K562 (cell line): ENCODE measurements around the gene FITM1. TPM values are rescaled to one million over a fixed set of nuclear protein-coding genes. Genes with fewer than 3 reads are reported as not detected.

ENCODE experiments used
- COPS2 ChIP-seq: fragments of 450-650 bp; conservative IDR thresholded peaks from 2 replicates; pipeline ENCODE4 v1.6.1; 2016; ENCODE audit warnings: mild to moderate bottlenecking, moderate library complexity
- L3MBTL2 ChIP-seq: fragments of 450-650 bp; IDR thresholded peaks from 2 replicates; pipeline ENCODE4 v1.6.1; 2016; ENCODE audit warnings: mild to moderate bottlenecking, moderate library complexity
- MTA3 ChIP-seq: fragments of 450-650 bp; formaldehyde crosslinking; IDR thresholded peaks from 2 replicates; pipeline ENCODE4 v1.6.1; 2017; ENCODE audit warnings: mild to moderate bottlenecking, borderline replicate concordance
- MTF1 ChIP-seq: fragments of 250-450 bp; sonication (Bioruptor Pico); IDR thresholded peaks from 2 replicates; pipeline ENCODE4 v1.9.0; 2021; ENCODE audit warnings: moderate library complexity, mild to moderate bottlenecking, inconsistent platforms, borderline replicate concordance
- REST ChIP-seq, 2 experiments: fragments of 450-650 bp; formaldehyde crosslinking in 1 of 2; IDR thresholded peaks; 2 replicates each; pipeline versions ENCODE4 v1.4.0 to v1.6.1; 2014 to 2020; ENCODE audit warnings: mild to moderate bottlenecking in 2 of 2, borderline replicate concordance in 1 of 2, low read depth in 1 of 2
- RFX5 ChIP-seq: IDR thresholded peaks from 2 replicates; pipeline ENCODE4 v1.6.1; 2011; ENCODE audit warnings: low read depth, mild to moderate bottlenecking, improper control_type of control experiment, low read length
- SNRNP70 ChIP-seq: fragments of 200-400 bp; formaldehyde crosslinking; optimal IDR thresholded peaks from 2 replicates; pipeline ENCODE3; 2017; ENCODE audit warnings: low read depth, low read length
- TFAP4 ChIP-seq: sonication (generic); formaldehyde crosslinking; IDR thresholded peaks from 2 replicates; pipeline ENCODE4 v1.8.0; 2022; ENCODE audit warnings: missing genetic modification reagents, mild to moderate bottlenecking, moderate library complexity, borderline replicate concordance
- ZNF511 ChIP-seq: sonication (generic); formaldehyde crosslinking; IDR thresholded peaks from 2 replicates; pipeline ENCODE4 v1.8.0; 2022; ENCODE audit warnings: mild to moderate bottlenecking, missing genetic modification reagents
- ZSCAN29 ChIP-seq: fragments of 450-650 bp; IDR thresholded peaks from 2 replicates; pipeline ENCODE4 v1.6.1; 2017
- ZZZ3 ChIP-seq: fragments of 450-650 bp; IDR thresholded peaks from 2 replicates; pipeline ENCODE4 v1.6.1; 2016; ENCODE audit warnings: antibody characterized with exemption, mild to moderate bottlenecking, moderate library complexity
- polyA plus RNA-seq, 8 experiments: library from polyadenylated mRNA; depleted of rRNA in 4 of 8; stranded (reverse) in 5 of 8; unstranded in 3 of 8; fragments of >200 nt; fragmentation: Nextera tagmentation in 2 of 8; fragmentation: Illumina TruSeq in 1 of 8; extraction: Ambion mirVana in 2 of 8; extraction: Trizol in 1 of 8; gene quantifications; 2 replicates each; pipeline versions ENCODE4 v1.2.1 to v1.2.3, GENCODE V29; 2011 to 2014; ENCODE audit warnings: inconsistent platforms in 1 of 8, missing spikeins in 1 of 8
- total RNA-seq, 7 experiments: library from RNA; depleted of rRNA in 6 of 7; stranded (reverse); fragments of >200 nt in 6 of 7; fragmentation: Illumina TruSeq in 2 of 7; extraction: Trizol in 2 of 7; gene quantifications; 2 replicates each; pipeline versions ENCODE4 v1.2.1 to v1.2.3, GENCODE V29; 2011 to 2021; ENCODE audit warnings: low replicate concordance in 1 of 7
- TF ChIP-seq, protein P1 (sequence below): sonication (generic); formaldehyde crosslinking; IDR thresholded peaks from 2 replicates; pipeline ENCODE4 v1.8.1; 2022; ENCODE audit warnings: missing genetic modification reagents

The FITM1 gene
- total and polyA plus RNA-seq, 9 of the 15 experiments (the other 6 are each of a cell fraction or from before 2014, with no cell fraction given), result 0.09 to 0.20 TPM; not detected in 7

GRCh38 chr14:24080888-24081738 lies 49.3 kb upstream of the FITM1 start (continued):
- TF ChIP-seq REST (IDR thresholded peaks at IDR 0.05; ENCODE audit: borderline replicate concordance), result no peak
- no peak for TF ChIP-seq REST (CRISPR knock-in tag; IDR thresholded peaks at IDR 0.05; ENCODE audit: low read depth)
- no peak for TF ChIP-seq ZNF511 (CRISPR knock-in tag)
- TF ChIP-seq MTF1 (CRISPR knock-in tag), result no peak
- TF ChIP-seq TFAP4 (CRISPR knock-in tag), result peak; percentile 43; the same call in 1 of the 2 replicates
- no peak for TF ChIP-seq RFX5
- TF ChIP-seq L3MBTL2, result peak; percentile 66; the same call in 1 of the 2 replicates
- TF ChIP-seq MTA3, result peak; percentile 65; the same call in 1 of the 2 replicates
- TF ChIP-seq, protein P1, sequence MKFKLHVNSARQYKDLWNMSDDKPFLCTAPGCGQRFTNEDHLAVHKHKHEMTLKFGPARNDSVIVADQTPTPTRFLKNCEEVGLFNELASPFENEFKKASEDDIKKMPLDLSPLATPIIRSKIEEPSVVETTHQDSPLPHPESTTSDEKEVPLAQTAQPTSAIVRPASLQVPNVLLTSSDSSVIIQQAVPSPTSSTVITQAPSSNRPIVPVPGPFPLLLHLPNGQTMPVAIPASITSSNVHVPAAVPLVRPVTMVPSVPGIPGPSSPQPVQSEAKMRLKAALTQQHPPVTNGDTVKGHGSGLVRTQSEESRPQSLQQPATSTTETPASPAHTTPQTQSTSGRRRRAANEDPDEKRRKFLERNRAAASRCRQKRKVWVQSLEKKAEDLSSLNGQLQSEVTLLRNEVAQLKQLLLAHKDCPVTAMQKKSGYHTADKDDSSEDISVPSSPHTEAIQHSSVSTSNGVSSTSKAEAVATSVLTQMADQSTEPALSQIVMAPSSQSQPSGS (CRISPR knock-in tag), result no peak
- no peak for TF ChIP-seq COPS2
- TF ChIP-seq SNRNP70, result no peak
- TF ChIP-seq ZZZ3, result no peak
- TF ChIP-seq ZSCAN29, result no peak
